ENCODE measurements around the gene CCDC3. TPM values are rescaled to one million over a fixed set of nuclear protein-coding genes. Genes with fewer than 3 reads are reported as not detected.

CCDC3 gene
- total and polyA plus RNA-seq, 4 donors, result 46.5 to 166 (median 84.6) TPM

- peaks cover 1% of the 10 kb centered on the region for H3K9me3 ChIP-seq (ENCODE audit: control insufficient read depth, low read length)
- peaks cover 4 to 5% of the 10 kb centered on the region in 2 donors for H3K4me1 ChIP-seq (ENCODE audit: control insufficient read depth in 1 of 2, insufficient read depth in 2 of 2, low read length in 2 of 2)
- H3K36me3 ChIP-seq (ENCODE audit: control insufficient read depth in 1 of 2, insufficient read depth in 2 of 2, low read length in 1 of 2), result no peaks in the 10 kb centered on the region
- ATAC-seq (ENCODE audit: low FRiP score), result no peak
- intact Hi-C loops (cut with DNase I), result no loop called here
- H3K27me3 ChIP-seq (ENCODE audit: control insufficient read depth in 1 of 2, insufficient read depth in 2 of 2, low read length in 1 of 2), result no peaks in the 10 kb centered on the region
- H3K27ac ChIP-seq (ENCODE audit: low read depth in 1 of 2, low read length in 2 of 2), result no peak overlapping the region
- DNase-seq, result no peak
- 63 to 77% methylated on average over 5 of the region's 5 CpGs for WGBS, 2 donors
- H3K4me3 ChIP-seq (ENCODE audit: low read length in 2 of 2), result no peak overlapping the region
Observed at GRCh38 chr10:12950583-12951128, 50.9 kb downstream of the CCDC3 start.

- H3K27me3 ChIP-seq (ENCODE audit: control insufficient read depth in 1 of 2, insufficient read depth in 2 of 2, low read length in 1 of 2), result no peaks in the 10 kb centered on the region
- no peaks in the 10 kb centered on the region for H3K36me3 ChIP-seq (ENCODE audit: control insufficient read depth in 1 of 2, insufficient read depth in 2 of 2, low read length in 1 of 2)
- H3K4me1 ChIP-seq (ENCODE audit: control insufficient read depth in 1 of 2, insufficient read depth in 2 of 2, low read length in 2 of 2), result peaks cover 4 to 5% of the 10 kb centered on the region in 2 donors
- H3K9me3 ChIP-seq (ENCODE audit: control insufficient read depth, low read length), result peaks cover 1% of the 10 kb centered on the region
- no peak overlapping the region for H3K4me3 ChIP-seq (ENCODE audit: low read length in 2 of 2)
- ATAC-seq (ENCODE audit: low FRiP score), result no peak
- WGBS, 2 donors, result 90 to 95% methylated on average over 4 of the region's 4 CpGs
- intact Hi-C loops (cut with DNase I), result no loop called here
- H3K27ac ChIP-seq (ENCODE audit: low read depth in 1 of 2, low read length in 2 of 2), result no peak overlapping the region
- no peak for DNase-seq
Observed at GRCh38 chr10:12949248-12949647, 52.3 kb downstream of the CCDC3 start.

GRCh38 chr10:12947741-12948140 lies 53.8 kb downstream of the CCDC3 start:
- H3K9me3 ChIP-seq (ENCODE audit: control insufficient read depth, low read length), result peaks cover 1% of the 10 kb centered on the region
- H3K4me1 ChIP-seq (ENCODE audit: control insufficient read depth in 1 of 2, insufficient read depth in 2 of 2, low read length in 2 of 2), result peaks cover 4 to 5% of the 10 kb centered on the region in 2 donors
- H3K27ac ChIP-seq (ENCODE audit: low read depth in 1 of 2, low read length in 2 of 2), result no peak overlapping the region
- DNase-seq, result no peak
- WGBS, 2 donors, result 98 to 99% methylated on average over 3 of the region's 3 CpGs
- no peaks in the 10 kb centered on the region for H3K27me3 ChIP-seq (ENCODE audit: control insufficient read depth in 1 of 2, insufficient read depth in 2 of 2, low read length in 1 of 2)
- intact Hi-C loops (cut with DNase I), result no loop called here
- H3K4me3 ChIP-seq (ENCODE audit: low read length in 2 of 2), result no peak overlapping the region
- no peak for ATAC-seq (ENCODE audit: low FRiP score)
- no peaks in the 10 kb centered on the region for H3K36me3 ChIP-seq (ENCODE audit: control insufficient read depth in 1 of 2, insufficient read depth in 2 of 2, low read length in 1 of 2)

GRCh38 chr10:12946372-12946771 lies 55.1 kb downstream of the CCDC3 start:
- peaks cover 6 to 15% of the 10 kb centered on the region in 2 donors for H3K4me1 ChIP-seq (ENCODE audit: control insufficient read depth in 1 of 2, insufficient read depth in 2 of 2, low read length in 2 of 2)
- H3K27ac ChIP-seq (ENCODE audit: low read depth in 1 of 2, low read length in 2 of 2), result peak overlapping the region; percentile 57 to 62
- peaks cover 1% of the 10 kb centered on the region for H3K9me3 ChIP-seq (ENCODE audit: control insufficient read depth, low read length)
- H3K36me3 ChIP-seq (ENCODE audit: control insufficient read depth in 1 of 2, insufficient read depth in 2 of 2, low read length in 1 of 2), result no peaks in the 10 kb centered on the region
- DNase-seq (no peak), ATAC-seq (ENCODE audit: low FRiP score) (peak; percentile 58)
- WGBS, 2 donors, result 35 to 58% methylated on average over 3 of the region's 3 CpGs
- no peak overlapping the region for H3K4me3 ChIP-seq (ENCODE audit: low read length in 2 of 2)
- intact Hi-C loops (cut with DNase I), result no loop called here
- no peaks in the 10 kb centered on the region for H3K27me3 ChIP-seq (ENCODE audit: control insufficient read depth in 1 of 2, insufficient read depth in 2 of 2, low read length in 1 of 2)

GRCh38 chr10:12945690-12946359 lies 55.7 kb downstream of the CCDC3 start:
- peaks cover 1% of the 10 kb centered on the region for H3K9me3 ChIP-seq (ENCODE audit: control insufficient read depth, low read length)
- no peak for DNase-seq
- peak overlapping the region in 1 of 2 donors; percentile 4 for H3K27ac ChIP-seq (ENCODE audit: low read depth in 1 of 2, low read length in 2 of 2)
- no peak for ATAC-seq (ENCODE audit: low FRiP score)
- H3K27me3 ChIP-seq (ENCODE audit: control insufficient read depth in 1 of 2, insufficient read depth in 2 of 2, low read length in 1 of 2), result no peaks in the 10 kb centered on the region
- 71 to 87% methylated on average over 5 of the region's 5 CpGs for WGBS, 2 donors
- intact Hi-C loops (cut with DNase I), result no loop called here
- H3K36me3 ChIP-seq (ENCODE audit: control insufficient read depth in 1 of 2, insufficient read depth in 2 of 2, low read length in 1 of 2), result no peaks in the 10 kb centered on the region
- H3K4me1 ChIP-seq (ENCODE audit: control insufficient read depth in 1 of 2, insufficient read depth in 2 of 2, low read length in 2 of 2), result peaks cover 7 to 21% of the 10 kb centered on the region in 2 donors
- no peak overlapping the region for H3K4me3 ChIP-seq (ENCODE audit: low read length in 2 of 2)

- Histone ChIP-seq H3K4me1 (ENCODE audit: control insufficient read depth in 1 of 2, insufficient read depth in 2 of 2, low read length in 2 of 2) (peaks cover 12 to 26% of the 10 kb centered on the region in 2 donors), H3K27ac (ENCODE audit: low read depth in 1 of 2, low read length in 2 of 2) (no peak overlapping the region), H3K27me3 (ENCODE audit: control insufficient read depth in 1 of 2, insufficient read depth in 2 of 2, low read length in 1 of 2) (no peaks in the 10 kb centered on the region), H3K36me3 (ENCODE audit: control insufficient read depth in 1 of 2, insufficient read depth in 2 of 2, low read length in 1 of 2) (no peaks in the 10 kb centered on the region), H3K9me3 (ENCODE audit: control insufficient read depth, low read length) (peaks cover 1% of the 10 kb centered on the region), H3K4me3 (ENCODE audit: low read length in 2 of 2) (no peak overlapping the region)
- 92 to 98% methylated on average over 1 of the region's 1 CpG for WGBS, 2 donors
- ATAC-seq (ENCODE audit: low FRiP score) (no peak), DNase-seq (no peak)
- intact Hi-C loops (cut with DNase I), result no loop called here
Observed at GRCh38 chr10:12944931-12945330, 56.6 kb downstream of the CCDC3 start.

- no peak overlapping the region for H3K4me3 ChIP-seq (ENCODE audit: low read length in 2 of 2)
- H3K27me3 ChIP-seq (ENCODE audit: control insufficient read depth in 1 of 2, insufficient read depth in 2 of 2, low read length in 1 of 2), result no peaks in the 10 kb centered on the region
- DNase-seq, result no peak
- WGBS, 2 donors, result 88 to 90% methylated on average over 5 of the region's 5 CpGs
- no peaks in the 10 kb centered on the region for H3K36me3 ChIP-seq (ENCODE audit: control insufficient read depth in 1 of 2, insufficient read depth in 2 of 2, low read length in 1 of 2)
- H3K9me3 ChIP-seq (ENCODE audit: control insufficient read depth, low read length), result no peaks in the 10 kb centered on the region
- H3K27ac ChIP-seq (ENCODE audit: low read depth in 1 of 2, low read length in 2 of 2), result no peak overlapping the region
- H3K4me1 ChIP-seq (ENCODE audit: control insufficient read depth in 1 of 2, insufficient read depth in 2 of 2, low read length in 2 of 2), result peaks cover 10 to 28% of the 10 kb centered on the region in 2 donors
- ATAC-seq (ENCODE audit: low FRiP score), result no peak
- intact Hi-C loops (cut with DNase I), result no loop called here
Observed at GRCh38 chr10:12943425-12943824, 58.1 kb downstream of the CCDC3 start.

- Histone ChIP-seq H3K27ac (ENCODE audit: low read depth in 1 of 2, low read length in 2 of 2) (no peak overlapping the region), H3K4me1 (ENCODE audit: control insufficient read depth in 1 of 2, insufficient read depth in 2 of 2, low read length in 2 of 2) (peaks cover 12 to 28% of the 10 kb centered on the region in 2 donors), H3K4me3 (ENCODE audit: low read length in 2 of 2) (no peak overlapping the region), H3K36me3 (ENCODE audit: control insufficient read depth in 1 of 2, insufficient read depth in 2 of 2, low read length in 1 of 2) (no peaks in the 10 kb centered on the region), H3K9me3 (ENCODE audit: control insufficient read depth, low read length) (no peaks in the 10 kb centered on the region), H3K27me3 (ENCODE audit: control insufficient read depth in 1 of 2, insufficient read depth in 2 of 2, low read length in 1 of 2) (no peaks in the 10 kb centered on the region)
- intact Hi-C loops (cut with DNase I), result no loop called here
- DNase-seq (no peak), ATAC-seq (ENCODE audit: low FRiP score) (no peak)
- WGBS, 2 donors, result 95 to 97% methylated on average over 1 of the region's 1 CpG
Observed at GRCh38 chr10:12941966-12942365, 59.5 kb downstream of the CCDC3 start.

- Histone ChIP-seq H3K27ac (ENCODE audit: low read depth in 1 of 2, low read length in 2 of 2) (peak overlapping the region in 1 of 2 donors; percentile 11), H3K9me3 (ENCODE audit: control insufficient read depth, low read length) (no peaks in the 10 kb centered on the region), H3K4me3 (ENCODE audit: low read length in 2 of 2) (no peak overlapping the region), H3K4me1 (ENCODE audit: control insufficient read depth in 1 of 2, insufficient read depth in 2 of 2, low read length in 2 of 2) (peaks cover 10 to 24% of the 10 kb centered on the region in 2 donors), H3K36me3 (ENCODE audit: control insufficient read depth in 1 of 2, insufficient read depth in 2 of 2, low read length in 1 of 2) (no peaks in the 10 kb centered on the region), H3K27me3 (ENCODE audit: control insufficient read depth in 1 of 2, insufficient read depth in 2 of 2, low read length in 1 of 2) (no peaks in the 10 kb centered on the region)
- WGBS, 2 donors, result 70 to 83% methylated on average over 5 of the region's 5 CpGs
- DNase-seq, result no peak
- intact Hi-C loops (cut with DNase I), result no loop called here
- ATAC-seq (ENCODE audit: low FRiP score), result no peak
Observed at GRCh38 chr10:12940791-12941190, 60.7 kb downstream of the CCDC3 start.
